Measurements from ENCODE around the gene SLPI.

The SLPI gene, protein sequence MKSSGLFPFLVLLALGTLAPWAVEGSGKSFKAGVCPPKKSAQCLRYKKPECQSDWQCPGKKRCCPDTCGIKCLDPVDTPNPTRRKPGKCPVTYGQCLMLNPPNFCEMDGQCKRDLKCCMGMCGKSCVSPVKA

DNA sequence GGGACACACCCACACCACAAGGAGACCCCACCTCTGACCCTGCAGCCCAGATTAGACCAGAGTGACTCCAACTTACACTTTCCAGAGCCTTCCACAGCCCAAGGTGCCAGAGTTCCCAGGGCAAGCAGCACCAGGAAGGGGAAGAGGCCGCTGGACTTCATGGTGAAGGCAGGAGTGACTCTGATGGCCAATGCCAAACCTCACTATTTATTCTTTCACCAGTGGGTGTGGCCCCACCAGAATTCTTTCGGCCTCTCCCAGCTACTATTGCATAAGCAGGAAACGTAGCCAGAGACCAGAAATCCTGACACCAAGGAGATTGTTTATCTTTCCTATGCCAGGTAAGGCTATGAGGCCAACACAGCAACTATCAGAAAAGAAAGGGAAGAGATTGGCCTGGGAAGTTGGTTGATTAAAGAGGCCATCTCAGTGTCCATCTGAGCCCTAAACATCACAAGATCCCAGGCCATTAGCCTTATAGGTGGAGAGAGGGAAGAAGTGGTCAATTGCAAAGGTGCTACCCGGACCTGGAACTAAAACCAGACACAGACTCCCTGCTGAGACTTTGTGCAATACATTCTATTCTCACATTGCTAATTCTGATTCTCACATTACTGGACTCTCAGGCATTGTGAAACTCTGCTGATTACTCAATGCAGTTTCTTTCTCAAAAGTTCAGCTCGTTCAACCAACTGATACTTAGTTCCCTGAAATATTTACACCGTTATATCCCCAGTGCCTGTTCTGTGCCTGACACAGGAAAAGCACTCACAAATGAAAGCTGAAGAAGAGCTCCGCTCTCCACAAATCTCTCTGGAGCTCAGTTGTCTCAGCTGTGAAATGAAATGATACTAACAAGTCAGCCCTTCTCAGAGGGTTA is at the start of gene SLPI:
SLPI (minus strand) TSS at position 182 of the 880 bp plus-strand sequence; CDS start at position 161, 21 bp downstream.
- H3K4me3 ChIP-seq (replicated peaks in 1 of 2; ENCODE audit: low read depth in 2 of 2, low read length in 2 of 2): no peak within 1 kb of the TSS
- TF ChIP-seq, protein P1, sequence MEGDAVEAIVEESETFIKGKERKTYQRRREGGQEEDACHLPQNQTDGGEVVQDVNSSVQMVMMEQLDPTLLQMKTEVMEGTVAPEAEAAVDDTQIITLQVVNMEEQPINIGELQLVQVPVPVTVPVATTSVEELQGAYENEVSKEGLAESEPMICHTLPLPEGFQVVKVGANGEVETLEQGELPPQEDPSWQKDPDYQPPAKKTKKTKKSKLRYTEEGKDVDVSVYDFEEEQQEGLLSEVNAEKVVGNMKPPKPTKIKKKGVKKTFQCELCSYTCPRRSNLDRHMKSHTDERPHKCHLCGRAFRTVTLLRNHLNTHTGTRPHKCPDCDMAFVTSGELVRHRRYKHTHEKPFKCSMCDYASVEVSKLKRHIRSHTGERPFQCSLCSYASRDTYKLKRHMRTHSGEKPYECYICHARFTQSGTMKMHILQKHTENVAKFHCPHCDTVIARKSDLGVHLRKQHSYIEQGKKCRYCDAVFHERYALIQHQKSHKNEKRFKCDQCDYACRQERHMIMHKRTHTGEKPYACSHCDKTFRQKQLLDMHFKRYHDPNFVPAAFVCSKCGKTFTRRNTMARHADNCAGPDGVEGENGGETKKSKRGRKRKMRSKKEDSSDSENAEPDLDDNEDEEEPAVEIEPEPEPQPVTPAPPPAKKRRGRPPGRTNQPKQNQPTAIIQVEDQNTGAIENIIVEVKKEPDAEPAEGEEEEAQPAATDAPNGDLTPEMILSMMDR (IDR thresholded peaks at IDR 0.05; ENCODE audit: low read depth, low read length): no peak
- DNase-seq (ENCODE audit: low read depth in 2 of 2): peak; percentile 61 to 66

- TF ChIP-seq, protein P1 (IDR thresholded peaks at IDR 0.05; ENCODE audit: low read depth, low read length): no peak
- DNase-seq (ENCODE audit: low read depth in 2 of 2): no peak
Measured at GRCh38 chr20:45303586-45304463, 49.5 kb upstream of the SLPI start.

GRCh38 chr20:45301824-45302271 is 47.5 kb upstream of the SLPI start:
- DNase-seq (ENCODE audit: low read depth in 2 of 2): no peak
- TF ChIP-seq, protein P1 (IDR thresholded peaks at IDR 0.05; ENCODE audit: low read depth, low read length): no peak
- H3K4me3 ChIP-seq (replicated peaks in 1 of 2; ENCODE audit: low read depth in 2 of 2, low read length in 2 of 2): no peak overlapping the region

More at GRCh38 chr20:45303586-45304463, 49.5 kb upstream of the SLPI start:
- H3K4me3 ChIP-seq (replicated peaks in 1 of 2; ENCODE audit: low read depth in 2 of 2, low read length in 2 of 2): no peak overlapping the region

DNA sequence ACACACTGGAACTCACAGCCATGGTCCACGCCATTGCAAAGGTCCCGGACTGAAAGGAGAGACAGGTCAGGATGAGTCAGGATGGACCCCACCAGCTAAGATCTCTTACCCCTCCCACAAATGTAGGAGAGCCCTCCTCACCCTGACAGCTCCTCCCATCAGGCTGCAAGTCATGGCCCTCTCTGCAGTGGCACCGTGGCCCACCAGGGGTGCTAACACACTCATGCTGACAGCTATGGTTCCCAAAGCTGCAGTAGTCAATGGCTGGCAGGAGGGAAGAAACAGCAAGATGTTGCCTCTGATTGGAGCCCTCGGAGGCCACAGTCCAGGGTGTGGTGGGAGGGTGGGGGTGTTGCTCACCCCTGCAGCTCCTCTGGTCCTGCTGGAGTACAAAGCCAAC is 46.6 kb upstream of the SLPI start:
- no peak overlapping the region for H3K4me3 ChIP-seq (replicated peaks in 1 of 2; ENCODE audit: low read depth in 2 of 2, low read length in 2 of 2)
- TF ChIP-seq, protein P1 (IDR thresholded peaks at IDR 0.05; ENCODE audit: low read depth, low read length): peak; percentile 60
- peak; percentile 24 to 36 for DNase-seq (ENCODE audit: low read depth in 2 of 2)

DNA sequence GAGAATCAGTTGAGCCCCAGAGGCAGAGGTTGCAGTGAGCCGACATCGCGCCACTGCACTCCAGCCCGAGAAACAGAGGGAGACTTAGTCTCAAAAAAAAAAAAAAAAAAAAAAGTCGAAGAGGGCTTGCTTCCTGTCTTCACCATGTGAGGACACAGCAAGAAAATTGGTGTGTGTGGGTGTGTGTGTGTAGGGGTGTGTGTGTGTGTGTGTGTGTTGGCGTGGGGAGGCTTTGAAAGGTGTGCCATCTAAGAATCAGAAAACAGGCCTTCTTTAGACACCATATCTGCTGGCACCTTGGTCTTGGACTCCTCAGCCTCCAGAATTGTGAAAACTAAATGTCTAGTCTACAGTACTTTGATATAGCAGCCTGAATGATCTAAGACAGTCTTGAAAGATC is 45.4 kb upstream of the SLPI start:
- DNase-seq (ENCODE audit: low read depth in 2 of 2): no peak
- TF ChIP-seq, protein P1 (IDR thresholded peaks at IDR 0.05; ENCODE audit: low read depth, low read length): no peak

DNA sequence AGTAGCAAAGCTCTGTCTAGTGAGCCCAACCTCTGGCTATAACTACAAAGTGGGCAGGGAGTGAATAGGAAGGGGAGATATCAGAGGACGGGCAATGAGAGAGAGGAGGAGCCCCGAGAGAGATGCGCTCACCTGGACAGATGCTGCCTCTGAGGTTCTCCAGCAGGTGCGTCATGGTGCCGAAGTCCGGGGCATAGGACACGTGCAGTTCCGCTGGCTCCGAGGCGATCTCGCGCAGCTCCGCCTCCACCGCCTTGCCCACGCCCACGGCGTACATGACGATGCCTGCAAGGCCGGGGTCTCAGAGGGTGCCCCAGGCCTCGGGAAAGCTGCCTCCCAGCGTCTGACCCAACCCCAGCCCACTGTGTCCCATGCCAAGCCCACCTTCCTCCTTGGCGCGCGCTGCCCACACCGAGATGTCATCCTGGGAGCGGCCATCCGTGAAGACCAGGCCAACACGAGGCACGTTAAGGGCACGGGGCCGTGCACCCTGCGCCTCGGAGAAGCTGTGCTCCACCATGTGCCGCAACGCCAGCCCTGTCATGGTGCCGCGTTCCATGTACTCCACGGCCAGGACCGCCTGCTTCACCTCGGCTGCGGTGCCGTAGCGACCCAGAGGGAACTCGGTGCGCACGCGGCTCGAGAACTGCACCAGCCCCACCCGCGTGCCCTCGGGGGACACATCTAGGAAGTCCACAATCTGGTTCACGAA is 43.6 kb upstream of the SLPI start:
- DNase-seq (ENCODE audit: low read depth in 2 of 2): no peak
- no peak overlapping the region for H3K4me3 ChIP-seq (replicated peaks in 1 of 2; ENCODE audit: low read depth in 2 of 2, low read length in 2 of 2)
- TF ChIP-seq, protein P1 (IDR thresholded peaks at IDR 0.05; ENCODE audit: low read depth, low read length): no peak

More for the DNA sequence above, 45.4 kb upstream of the SLPI start:
- H3K4me3 ChIP-seq (replicated peaks in 1 of 2; ENCODE audit: low read depth in 2 of 2, low read length in 2 of 2): no peak overlapping the region
